NK-92 treated with Interleukin-12 subunit alpha and Interleukin-12 subunit beta, amount 100 ng/mL, for 24 hours (cell line): ENCODE measurements around the gene PROC.

Source experiments
- DNase-seq: peaks from one replicate; lab custom pipeline; 2025; lab: John Stamatoyannopoulos, UW

Gene PROC

GRCh38 chr2:127418300-127419111 lies at the start of gene PROC:
Gene PROC, plus strand, starts transcription at chr2:127418427. Its CDS starts 1,516 bp downstream, at chr2:127419943.
- DNase-seq: no peak

GRCh38 chr2:127370010-127370409 lies 48.2 kb upstream of the PROC start:
- no peak for DNase-seq

- DNase-seq: no peak
These were observed 47.2 kb upstream of the PROC start for GRCh38 chr2:127371037-127371436.

GRCh38 chr2:127373362-127374083 lies 44.7 kb upstream of the PROC start:
- DNase-seq: no peak

- DNase-seq: no peak
These were observed 42.0 kb upstream of the PROC start for GRCh38 chr2:127376257-127376656.

GRCh38 chr2:127377262-127377661 lies 41.0 kb upstream of the PROC start:
- no peak for DNase-seq

GRCh38 chr2:127378720-127379119 lies 39.5 kb upstream of the PROC start:
- no peak for DNase-seq

GRCh38 chr2:127379712-127380355 lies 38.4 kb upstream of the PROC start:
- DNase-seq: no peak

- no peak for DNase-seq
These were observed 36.5 kb upstream of the PROC start for GRCh38 chr2:127381762-127382161.

- DNase-seq: no peak
These were observed 35.4 kb upstream of the PROC start for GRCh38 chr2:127382831-127383230.

GRCh38 chr2:127384529-127384928 lies 33.7 kb upstream of the PROC start:
- no peak for DNase-seq

- DNase-seq: no peak
These were observed 32.0 kb upstream of the PROC start for GRCh38 chr2:127386246-127386645.

- peak; percentile 72 for DNase-seq
These were observed 31.2 kb upstream of the PROC start for GRCh38 chr2:127386764-127387654.

- peak; percentile 87 for DNase-seq
These were observed 30.4 kb upstream of the PROC start, which contains the start of gene MAP3K2 for GRCh38 chr2:127387655-127388422. Gene MAP3K2, minus strand, starts transcription at chr2:127387975. Its CDS starts 44,846 bp downstream, at chr2:127343129.

- no peak for DNase-seq
These were observed 29.6 kb upstream of the PROC start for GRCh38 chr2:127388423-127389164.

- no peak for DNase-seq
These were observed 28.3 kb upstream of the PROC start for GRCh38 chr2:127389778-127390435.

- no peak for DNase-seq
These were observed 25.9 kb upstream of the PROC start for GRCh38 chr2:127392133-127392827.

GRCh38 chr2:127392828-127393578 lies 25.2 kb upstream of the PROC start:
- DNase-seq: no peak
